MV-4-11 (cell line): Measurements from ENCODE around the gene SSMEM1.
"Not testable (repeated sequence)": the region's sequence is repeated elsewhere in the genome, so short reads cannot be mapped to it uniquely, and the experiment has no call there.

Source experiments
- DNase-seq: peaks from one replicate; lab custom pipeline; 2025; lab: John Stamatoyannopoulos, UW

Gene SSMEM1, protein sequence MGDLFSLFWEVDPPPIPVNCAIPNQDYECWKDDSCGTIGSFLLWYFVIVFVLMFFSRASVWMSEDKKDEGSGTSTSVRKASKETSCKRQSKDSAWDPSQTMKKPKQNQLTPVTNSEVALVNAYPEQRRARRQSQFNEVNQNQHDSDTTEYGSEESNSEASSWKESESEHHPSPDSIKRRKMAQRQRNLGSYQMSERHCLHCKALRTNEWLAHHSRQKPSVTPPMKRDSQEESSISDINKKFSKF

DNA sequence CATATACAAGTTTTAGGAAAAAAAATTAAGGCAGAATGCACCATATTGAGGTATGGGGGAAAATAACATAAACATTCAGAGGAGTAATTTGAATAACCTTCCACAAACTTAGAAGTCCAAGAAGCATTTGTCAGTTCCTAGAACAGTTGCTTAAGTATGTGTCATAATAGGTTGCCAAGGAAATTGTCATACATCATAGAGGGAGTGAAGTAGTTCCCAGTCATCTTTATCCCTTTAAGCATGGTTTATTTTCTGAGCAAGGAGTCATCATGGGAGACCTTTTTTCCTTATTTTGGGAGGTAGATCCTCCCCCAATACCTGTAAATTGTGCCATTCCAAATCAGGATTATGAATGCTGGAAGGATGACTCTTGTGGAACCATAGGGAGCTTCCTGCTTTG lies at the start of gene SSMEM1:
Gene SSMEM1, plus strand, starts transcription at position 219 of the 400 bp plus-strand sequence. Its CDS starts 51 bp downstream, at position 270.
- peak; percentile 89 for DNase-seq

DNA sequence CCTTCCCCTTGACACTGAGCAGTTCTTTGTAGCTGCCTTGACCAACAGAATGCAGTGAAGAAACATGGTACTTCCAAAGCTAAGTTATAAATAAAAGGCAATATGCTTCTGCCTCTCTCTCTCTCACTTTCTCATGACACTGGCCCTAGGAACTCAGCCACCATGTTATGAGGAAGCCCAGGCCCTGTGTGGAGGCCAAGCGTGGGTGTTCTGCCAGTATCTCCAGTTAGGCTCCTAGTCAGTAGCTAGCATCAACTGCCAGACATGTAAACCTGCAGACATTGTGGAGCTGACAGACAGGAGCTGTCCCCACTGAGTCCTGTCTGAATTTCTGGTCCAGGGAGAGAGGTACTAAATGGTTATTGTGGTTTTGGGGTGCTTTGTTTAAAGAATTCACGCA lies 47.6 kb upstream of the SSMEM1 start:
- no peak for DNase-seq

DNA sequence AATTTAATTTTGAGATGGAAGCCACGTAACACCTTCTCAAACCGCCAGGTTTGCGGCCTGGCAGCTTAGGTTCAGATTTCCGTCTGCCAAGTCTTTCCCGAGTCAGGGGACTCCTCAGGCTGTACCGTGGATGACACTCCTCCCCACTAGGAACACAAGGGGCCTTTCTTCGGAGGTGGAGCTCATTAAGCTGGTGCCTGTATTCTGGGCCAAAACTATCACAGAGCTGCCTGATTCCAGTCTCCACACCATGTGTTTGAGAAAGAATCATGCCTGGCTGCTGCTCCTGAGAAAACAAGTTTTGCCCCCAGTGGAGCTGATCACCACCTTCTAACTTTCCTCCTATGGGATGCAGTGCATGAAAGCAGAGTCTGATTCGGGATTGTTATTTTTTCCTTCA lies 47.2 kb upstream of the SSMEM1 start:
- DNase-seq = no peak

DNA sequence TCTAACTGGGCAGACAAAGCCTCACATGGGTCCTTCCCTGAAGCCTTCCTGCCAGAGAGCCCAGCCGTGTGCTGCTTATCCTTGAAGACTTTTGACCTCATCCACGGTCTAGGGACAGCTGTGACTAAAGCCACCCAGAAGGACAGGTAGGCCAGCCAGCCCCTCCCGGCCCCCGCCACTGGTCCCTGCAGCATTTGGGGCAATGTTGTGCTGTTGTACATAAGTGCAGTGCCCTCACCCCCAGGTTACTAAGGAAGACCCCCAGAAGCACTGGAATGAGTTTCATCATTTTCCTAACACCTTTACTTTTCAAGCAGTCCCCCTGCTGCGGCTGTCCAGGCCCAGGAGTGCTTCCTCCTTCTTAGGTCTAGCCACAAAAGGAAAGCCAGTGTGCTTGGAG lies 45.5 kb upstream of the SSMEM1 start:
- no peak for DNase-seq

DNA sequence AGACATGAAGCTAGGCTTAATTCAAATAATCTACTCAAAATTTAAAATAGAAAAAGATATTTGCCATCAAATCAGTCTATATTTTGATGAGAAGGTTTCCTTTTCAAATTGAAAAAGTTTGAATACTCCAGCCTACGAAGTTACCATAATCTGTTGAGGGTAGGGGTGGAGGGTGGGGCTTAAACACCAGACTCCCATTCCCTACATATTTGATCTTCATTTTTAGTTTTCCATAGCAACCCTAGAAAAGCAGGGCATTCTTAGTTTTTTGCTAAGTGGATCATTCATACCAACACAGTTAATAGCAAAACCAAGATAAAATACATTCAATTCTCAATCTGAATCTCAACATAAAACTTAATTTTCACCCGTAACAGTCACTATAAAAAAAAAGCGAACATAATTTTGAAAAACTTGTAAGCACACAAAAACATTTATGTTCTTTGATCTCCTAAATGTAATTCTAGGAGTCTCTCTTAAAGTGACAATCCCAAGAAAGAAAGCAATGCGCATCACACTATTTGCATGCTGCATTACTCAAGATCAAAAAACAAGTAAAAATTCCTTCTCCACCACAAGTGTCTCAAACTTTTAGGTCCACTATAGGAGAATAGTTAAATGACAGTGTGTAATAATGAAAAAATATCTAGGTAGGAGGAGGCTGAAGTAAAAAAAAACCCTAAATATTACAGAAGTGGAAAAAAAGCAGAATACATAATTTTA lies 33.3 kb upstream of the SSMEM1 start:
- no peak for DNase-seq

DNA sequence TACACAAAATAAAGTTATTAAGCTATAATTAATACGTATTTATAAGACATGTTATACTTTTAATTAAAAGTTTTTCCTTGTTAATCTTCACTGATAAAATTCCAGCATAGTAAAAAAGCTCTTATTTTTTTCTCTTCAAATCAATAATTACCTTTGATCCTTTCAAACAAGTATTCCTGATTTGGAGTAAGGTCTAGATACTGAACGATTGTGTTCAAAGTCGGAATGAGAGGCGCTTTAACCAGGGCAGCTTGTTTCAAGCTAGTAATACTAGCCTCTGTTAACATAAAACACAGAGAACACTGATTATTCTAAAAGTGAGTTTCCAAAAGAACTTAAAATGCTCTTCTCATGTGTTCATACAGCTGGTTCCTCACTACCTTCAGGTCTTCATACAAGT lies 29.4 kb upstream of the SSMEM1 start:
- no peak for DNase-seq

DNA sequence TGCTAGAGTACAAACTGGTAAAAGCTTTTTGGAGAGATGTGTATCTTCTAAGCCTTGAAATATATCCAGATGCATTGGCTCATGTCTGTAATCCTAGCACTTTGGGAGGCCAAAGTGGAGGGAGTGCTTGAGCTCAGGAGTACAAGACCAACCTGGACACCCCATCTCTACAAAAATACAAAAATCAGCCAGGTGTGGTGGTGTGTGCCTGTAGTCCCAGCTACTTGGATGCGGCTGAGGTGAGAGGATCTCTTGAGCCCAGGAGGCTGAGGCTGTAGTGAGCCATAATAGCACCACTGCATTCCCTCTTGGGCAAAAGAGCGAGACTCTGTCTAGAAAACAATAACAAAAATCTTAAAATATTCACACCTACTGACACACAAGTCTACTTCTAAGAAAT lies 28.0 kb upstream of the SSMEM1 start:
- DNase-seq = no peak

DNA sequence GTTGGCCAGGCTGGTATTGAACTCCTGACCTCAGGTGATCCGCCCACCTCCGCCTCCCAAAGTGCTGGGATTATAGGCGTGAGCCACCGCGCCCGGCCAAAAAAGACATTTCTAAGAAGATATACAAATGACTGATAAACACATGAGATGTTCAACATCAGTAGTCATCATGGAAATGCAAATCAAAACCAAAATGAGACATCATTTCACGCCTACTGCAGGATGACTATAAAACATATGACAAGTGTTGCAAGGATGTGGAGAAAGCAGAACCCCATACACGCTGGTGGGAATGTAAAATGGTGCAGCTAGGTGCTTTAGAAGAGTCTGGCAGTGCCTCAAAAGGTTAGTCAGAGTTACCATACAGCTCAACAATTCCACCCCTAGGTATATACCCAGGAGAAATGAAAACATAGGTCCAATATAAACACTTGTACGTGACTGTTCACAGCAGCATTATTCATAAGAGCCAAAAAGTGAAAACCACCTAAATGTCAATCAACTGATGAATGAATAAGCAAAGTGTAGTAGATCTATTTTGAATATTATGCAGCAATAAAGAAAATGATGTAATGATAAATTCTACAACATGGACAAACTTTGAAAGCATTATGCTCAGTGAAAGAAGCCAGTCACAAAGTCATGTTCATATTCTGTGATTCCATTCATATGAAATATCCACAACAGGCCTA lies 26.9 kb upstream of the SSMEM1 start:
- DNase-seq = no peak

DNA sequence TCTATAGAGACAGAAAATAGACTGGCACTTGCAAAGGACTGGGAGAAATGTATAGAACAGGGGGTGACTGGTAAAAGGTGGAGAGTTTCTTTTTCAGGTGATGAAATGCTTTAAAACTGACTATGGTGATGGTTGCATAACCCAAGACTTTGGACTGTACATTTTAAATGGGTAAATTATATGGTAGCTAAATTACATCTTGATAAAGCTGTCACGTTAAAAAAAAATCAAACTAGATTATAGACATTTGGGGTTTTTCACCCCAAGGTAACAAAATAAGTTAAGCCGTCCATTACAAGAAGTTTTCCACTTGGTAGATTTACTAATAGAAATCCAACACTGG lies 26.4 kb upstream of the SSMEM1 start:
- DNase-seq = no peak

DNA sequence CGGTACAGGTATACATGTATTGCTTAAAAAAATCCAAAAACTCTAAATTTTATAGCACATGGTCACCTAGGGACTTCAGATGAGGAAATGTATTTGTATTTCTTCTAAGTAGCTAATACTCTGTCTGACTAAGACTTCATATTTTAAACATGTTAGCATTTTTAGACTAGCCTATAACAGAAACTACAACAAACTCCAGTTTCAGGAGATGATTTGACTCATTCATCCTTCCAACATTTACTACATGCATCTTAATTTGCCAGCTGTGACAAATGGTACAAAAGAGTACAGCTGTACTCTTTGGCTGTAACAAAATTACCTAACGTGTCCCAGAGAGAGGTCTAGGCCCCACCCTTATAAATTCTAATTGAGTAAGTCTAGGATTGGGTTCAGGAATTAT lies 24.7 kb upstream of the SSMEM1 start:
- DNase-seq = no peak

DNA sequence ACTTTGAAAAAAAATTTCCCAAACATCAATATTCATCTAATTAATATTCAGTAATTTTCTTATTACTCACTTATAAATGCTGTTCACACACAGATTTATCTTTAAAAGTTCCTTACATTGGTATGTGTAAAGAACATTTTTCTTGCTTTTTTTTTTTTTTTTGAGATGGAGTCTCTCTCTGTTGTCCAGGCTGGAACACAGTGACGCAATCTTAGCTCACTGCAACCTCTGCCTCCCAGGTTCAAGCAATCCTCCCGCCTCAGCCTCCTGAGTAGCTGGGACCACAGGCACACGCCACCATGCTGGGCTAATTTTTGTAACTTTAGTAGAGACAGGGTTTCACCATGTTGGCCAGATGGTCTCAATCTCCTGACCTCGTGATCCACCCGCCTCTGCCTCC lies 23.3 kb upstream of the SSMEM1 start:
- DNase-seq = not testable (repeated sequence)

DNA sequence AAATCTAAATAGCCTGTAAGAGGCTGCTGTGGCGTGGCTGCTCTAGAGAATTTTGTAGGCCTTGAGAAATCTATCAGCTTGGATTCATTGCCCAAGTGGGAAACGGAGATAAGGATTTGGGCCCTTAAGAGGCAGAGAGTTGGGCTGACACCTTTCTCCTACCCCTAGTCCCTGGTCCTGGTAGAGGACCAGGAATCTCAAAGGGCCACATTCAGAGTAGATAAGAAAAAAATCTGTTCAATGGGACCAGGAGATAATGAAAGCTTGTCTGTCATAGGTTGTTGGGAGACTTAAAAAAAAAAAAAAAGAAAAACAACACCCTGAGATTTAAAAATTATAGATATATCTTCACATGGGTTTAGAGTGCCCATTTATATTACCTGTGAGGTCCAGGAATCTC lies 20.3 kb upstream of the SSMEM1 start:
- DNase-seq = no peak

DNA sequence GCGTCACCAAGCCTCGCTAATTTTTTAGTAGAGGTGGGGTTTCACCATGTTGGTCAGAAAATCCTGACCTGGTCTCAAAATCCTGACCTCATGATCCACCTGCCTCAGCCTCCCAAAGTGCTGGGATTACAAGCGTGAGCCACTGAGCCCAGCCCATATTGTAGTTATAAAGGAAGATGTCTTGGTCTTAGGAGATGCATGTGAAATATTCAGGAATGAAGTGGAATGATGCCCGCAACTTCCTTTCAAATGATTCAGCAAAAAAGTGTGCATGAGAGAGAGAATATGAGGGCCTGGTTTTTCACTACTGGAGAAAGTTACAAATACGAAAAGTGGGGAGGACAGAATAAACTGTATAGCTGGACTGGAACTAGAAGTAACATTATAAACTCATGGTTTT lies 18.3 kb upstream of the SSMEM1 start:
- no peak for DNase-seq

DNA sequence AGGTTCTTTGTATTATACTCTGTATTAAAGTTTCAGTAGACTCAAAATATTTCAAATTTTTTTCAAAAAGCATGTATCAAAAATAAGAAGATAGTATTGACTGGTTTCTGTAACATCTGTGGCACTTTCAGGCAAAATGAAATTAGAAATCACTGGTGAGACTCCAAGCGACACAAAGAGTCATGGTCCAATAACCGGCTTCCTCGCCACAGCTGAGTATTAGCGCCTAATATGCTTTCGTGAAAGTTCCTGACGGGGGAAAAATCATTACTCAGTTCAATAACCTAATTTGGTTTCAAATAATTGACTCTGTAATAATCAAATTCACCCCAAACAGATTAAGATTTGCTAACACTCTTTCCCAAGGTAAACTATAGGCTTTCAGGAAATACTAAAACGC lies 15.9 kb upstream of the SSMEM1 start:
- no peak for DNase-seq

DNA sequence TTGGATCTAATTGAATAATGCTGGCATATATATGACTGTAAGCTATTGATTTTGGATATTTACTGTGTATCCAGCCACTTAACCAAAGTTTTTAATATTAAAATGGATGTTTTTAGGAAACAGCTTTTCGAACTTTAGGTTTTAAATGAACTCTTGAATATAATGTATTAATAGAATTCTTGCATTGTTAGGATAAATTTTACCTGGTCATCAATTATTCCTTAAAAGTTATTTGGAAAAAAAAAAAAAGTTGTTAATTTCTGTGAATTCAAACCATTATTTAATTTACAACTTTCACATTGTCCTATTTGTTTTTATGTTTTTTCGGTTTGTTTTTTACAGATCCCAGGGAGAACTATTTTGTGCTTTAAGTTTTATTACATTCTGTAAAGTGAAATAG lies 12.3 kb upstream of the SSMEM1 start:
- no peak for DNase-seq

DNA sequence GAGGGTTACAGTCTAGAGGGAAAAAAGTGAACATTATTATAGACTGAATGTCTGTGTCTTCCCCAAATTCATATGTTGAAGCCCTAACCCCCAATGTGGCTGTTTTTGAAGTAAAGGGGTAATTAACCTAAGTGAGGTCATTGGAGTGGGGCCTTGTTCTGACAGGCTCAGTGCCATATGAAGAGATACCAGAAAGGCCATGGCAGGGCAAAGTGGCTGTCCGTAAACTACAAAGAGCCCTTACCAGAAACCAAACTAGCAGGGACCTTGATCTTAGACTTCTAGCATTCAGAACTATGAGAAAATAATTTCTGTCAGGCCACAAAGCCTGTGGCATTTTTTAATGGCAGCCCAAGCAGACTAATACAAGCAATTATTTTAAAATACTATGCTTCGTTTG lies 11.2 kb upstream of the SSMEM1 start:
- no peak for DNase-seq

DNA sequence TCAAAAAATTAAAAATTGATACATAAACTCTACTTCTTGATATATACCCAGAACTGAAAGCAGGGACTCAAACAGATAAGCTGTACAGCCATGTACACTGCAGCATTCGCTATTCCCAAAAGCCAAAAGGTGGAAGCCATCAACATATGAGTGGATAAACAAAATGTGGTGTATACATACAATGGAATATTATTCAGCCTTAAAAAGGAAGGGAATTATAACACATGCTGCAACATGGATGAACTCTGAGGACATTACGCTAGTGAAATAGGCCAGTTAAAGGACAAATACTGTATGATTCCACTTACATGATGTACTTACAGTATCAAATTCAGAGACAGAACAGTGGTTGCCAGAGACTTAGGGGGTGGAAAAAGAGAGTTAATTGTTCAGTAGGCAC lies 10.6 kb upstream of the SSMEM1 start:
- no peak for DNase-seq

DNA sequence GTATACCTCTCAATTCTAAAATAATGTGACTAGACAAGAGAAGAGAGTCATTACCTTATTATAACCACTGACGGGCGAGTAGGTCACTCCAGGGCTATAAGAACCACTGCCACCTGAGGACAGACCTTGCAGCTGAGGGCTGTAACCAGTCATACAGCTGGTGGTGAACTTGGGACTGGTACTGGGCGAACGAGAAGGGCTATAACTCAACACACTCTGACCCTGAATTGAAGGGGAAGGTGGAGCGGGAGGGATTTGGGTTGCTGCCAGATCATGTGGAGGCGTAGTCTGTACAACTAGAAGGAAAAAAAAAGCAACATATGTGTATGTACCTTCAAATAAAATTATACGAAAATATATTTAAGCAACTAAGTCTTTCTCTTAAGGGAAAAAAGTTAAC lies 5.9 kb upstream of the SSMEM1 start:
- no peak for DNase-seq

DNA sequence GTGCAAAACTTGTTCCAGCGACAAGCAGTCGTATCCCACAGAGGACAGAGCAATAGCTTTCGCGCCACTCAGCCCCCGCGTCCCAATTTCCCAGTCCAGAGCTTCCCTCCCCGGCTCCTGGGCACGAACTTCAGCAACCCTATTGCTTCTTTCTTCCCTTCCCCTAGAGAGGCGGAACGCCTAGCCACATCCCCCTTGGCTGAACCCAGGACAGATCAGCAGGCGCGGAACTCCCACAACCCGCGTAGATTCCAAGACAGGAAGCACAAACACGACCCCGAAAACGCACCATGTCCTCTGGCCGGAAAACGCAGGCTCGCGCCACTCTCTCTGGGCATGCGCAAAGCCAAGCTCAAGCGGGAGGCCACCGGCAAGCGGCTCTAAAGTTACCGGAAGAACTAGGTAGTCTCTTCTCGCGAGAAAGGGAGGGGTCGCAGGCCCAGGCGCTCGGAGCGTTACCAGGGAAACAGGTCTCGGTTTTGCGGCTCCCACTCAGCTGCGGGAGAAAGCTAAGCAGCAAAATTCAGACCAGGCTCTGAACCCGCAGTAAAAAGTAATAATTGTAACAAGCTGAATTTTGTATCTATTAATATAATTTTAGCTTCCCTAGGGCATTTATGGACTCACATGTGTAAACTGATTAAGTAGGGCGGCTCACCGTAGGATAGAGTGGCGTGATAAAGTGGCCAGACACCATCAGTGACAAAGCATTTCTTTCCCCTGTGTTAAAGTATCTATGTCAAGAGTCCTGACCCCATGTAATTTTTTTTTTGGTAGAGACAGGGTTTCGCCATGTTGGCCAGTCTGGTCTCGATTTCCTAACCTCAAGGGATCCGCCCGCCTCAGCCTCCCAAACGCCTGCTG lies 2.3 kb upstream of the SSMEM1 start, which contains the start of gene TMEM209:
Gene TMEM209, minus strand, starts transcription at position 323 of the 864 bp plus-strand sequence. Its CDS starts 31 bp downstream, at position 292.
- peak; percentile 97 for DNase-seq

DNA sequence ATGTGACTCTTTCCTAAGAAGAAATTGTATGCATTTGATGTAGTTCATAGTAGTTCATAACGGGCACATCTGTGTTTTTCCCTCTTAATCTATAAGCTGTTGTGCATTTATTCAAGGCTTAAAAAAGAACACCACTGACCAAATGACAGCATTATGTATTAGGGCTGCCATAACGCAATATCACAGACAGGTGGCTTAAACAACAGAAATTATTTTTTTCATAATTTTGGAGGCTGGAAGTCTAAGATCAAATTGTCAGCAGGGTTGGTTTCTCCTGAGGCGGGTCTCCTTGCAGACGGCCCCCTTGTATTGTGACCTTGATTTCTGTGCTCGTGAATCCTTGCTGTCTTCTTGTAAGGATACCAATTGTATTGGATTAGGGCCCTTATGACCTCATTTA lies 627 bp upstream of the SSMEM1 start:
- no peak for DNase-seq

DNA sequence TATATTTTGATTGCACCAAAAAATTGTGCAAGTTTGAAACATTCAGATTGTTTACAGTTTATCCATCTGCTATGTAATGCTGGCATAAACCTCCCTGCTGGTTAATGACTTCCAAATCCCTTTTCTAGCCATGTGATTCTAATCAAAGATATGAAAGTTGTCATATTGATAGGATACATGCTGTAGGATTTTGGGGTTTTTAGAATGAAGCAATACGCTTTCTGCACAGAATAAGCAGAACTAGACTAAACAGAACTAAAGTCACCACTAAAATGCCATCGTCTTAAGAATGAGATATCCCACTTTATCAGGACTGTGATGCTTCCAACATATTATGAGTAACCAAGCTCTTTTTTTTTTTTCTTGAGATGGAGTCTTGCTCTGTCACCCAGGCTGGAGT lies 856 bp downstream of the SSMEM1 start:
- DNase-seq = peak; percentile 57

DNA sequence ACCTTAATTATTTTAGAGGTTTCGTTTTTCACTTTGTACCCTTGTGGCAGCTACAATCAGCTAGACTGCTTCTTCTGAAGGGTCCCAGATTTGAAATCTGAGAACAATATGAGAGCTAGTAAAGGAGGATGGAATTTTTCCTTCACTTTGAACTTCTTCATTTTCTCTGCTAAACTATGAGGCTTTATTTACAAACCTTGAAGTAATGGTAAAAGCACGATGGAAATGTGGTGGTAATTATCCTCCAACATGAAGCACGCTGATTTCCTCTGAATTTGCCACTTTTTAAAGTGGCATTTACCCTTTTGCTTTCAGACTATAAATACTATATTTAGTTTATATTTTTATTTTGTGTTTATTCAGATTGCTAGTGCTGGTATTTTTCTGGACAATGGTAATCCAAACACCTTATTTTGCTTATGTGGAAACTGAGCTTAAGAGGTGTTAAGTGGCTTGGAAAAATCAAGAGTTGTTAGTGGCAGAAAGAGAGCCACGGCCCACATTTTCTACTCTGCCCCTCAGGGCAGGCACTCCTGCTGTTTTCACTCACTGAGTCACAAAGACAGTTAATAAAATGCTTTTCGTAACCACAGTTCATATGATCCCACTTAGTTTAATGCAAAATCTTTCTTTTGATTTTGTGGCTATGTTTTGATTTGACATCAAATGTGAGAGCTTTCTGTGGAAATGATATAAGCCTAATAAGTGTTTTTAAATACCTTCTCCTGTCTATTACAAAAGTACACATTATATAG lies 2.7 kb downstream of the SSMEM1 start:
- no peak for DNase-seq
